HG03025 (cell line): ENCODE results near the gene DNAH17.

Source experiments
- ATAC-seq: cut with Tn5 transposase; IDR thresholded peaks from one replicate; pipeline ENCODE4 v1.9.1; 2021; ENCODE audit warnings: mild to moderate bottlenecking, moderate library complexity; ENCODE audit not compliant: unreplicated experiment, low FRiP score

The DNAH17 gene

DNA sequence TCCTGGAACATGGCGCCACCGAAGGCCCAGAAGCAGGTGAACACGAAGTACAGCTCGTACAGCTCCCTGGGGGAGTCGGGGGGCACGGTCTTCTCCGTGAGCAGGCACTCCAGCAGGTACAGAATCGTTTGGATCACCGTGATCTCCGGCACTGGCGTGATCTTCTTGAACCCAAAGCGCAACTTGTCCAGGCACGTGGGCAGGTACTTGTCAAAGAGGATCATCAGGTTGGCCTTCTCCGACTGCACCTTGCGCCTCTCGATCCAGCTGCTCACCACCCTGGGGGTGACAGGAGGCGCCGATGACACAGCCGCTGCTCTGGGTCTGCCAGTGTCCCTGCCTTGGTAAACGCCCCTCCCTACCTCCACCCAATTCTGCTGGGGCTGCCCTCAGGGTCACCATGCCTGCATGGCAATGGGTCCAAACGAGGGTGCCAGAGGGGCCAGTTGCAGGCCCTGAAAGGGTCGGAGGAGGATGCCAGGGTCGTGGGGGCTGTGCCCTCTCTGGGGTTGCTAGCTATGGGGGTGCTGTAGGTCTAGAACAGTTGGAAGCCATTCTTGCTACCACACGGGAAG lies 90.9 kb downstream of the DNAH17 start:
- ATAC-seq, result no peak

- no peak for ATAC-seq
These were observed 91.7 kb downstream of the DNAH17 start for GRCh38 chr17:78485290-78486168.

DNA sequence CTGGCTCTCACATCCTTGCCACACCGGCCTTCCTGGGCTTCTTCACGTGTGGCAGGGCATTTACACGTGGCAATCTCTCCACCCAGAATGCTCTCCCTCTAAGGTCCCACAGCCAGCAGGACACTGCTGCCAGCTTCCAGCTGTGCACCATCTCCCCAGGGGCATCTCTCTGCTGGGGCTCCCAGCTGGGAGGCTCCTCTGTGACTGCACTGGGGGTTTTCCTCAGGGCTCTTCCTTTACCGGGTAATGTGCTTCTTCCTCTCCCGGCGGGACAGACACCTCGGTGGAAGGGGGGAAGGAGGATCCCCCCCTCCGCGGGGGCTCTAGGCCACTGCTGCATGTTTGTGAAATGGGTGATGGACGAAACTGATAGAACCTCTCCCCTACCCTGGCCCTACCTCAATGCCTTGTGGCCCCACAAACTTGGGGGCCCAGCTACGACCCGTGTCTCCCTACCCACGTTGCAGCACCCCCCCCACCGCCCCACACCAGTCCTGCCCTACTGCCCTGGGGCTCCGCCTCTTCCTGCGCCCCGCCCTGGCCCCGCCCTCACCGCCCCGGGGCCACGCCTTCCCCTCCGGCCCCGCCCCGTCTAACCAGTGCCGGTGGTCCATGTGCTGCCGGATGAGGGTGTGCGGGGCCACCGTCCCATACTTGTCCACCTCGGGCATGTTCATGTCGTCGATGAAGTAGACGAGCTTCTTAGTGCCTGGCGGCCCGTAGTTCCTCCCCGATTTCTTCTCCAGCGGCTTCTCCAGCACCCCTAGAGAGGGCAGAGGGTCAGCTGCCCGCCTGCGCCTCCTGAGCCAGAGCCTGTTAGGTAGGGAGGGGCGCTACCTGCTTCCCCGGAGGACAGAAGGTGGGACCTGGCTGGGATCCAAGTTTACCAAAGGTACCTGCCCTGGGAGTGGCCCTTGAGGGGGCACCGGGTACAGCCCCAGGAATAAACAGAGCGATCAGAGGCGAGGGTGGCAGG lies 92.6 kb downstream of the DNAH17 start:
- ATAC-seq, result no peak

DNA sequence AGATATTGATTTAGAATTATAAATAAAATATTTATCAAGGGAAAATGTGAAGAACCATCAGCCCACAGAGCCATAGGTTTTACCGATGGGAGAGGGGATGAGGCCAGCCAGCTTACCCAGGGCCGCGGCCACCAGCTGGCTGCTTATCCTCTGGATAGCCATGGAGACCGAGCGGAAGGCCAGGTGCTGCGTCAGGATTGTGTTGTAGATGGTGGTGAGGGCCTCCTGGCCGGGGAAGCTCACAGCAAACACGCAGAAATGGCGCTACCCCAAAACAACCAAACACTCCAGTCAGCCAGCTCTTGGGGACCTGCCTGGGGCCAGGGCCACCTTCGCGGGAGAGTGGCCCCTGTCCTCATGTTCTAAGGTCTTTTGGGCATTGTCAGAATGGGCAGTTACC lies 97.8 kb downstream of the DNAH17 start:
- ATAC-seq, result no peak

- no peak for ATAC-seq
These were observed 98.4 kb downstream of the DNAH17 start for GRCh38 chr17:78478757-78479297.

DNA sequence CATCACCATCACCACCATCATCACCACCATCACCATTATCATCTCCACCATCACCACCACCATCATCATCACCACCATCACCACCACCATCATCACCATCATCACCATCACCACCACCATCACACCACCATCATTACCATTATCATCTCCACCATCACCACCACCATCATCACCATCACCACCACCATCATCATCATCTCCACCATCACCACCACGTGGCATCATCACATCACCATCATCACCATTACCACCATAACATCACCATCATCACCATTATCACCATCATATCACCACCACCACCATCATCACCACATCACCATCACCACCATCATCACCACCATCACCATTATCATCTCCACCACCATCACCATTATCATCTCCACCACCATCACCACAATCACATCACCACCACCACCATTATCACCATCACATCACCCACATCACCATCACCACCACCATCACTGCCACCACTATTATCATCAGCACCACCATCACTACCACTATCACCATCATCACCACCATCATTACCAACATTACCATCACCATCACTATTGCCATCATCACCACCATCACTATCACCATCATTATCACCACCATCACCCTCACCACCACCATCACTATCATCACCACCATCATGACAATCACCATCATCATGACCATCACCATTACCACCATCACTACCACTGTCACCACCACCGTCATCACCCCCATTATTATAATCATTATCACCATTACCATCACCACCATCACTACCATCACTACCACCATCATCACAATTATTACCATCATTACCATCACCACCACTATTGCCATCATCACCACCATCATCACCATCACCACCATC lies 99.1 kb downstream of the DNAH17 start:
- ATAC-seq, result no peak

DNA sequence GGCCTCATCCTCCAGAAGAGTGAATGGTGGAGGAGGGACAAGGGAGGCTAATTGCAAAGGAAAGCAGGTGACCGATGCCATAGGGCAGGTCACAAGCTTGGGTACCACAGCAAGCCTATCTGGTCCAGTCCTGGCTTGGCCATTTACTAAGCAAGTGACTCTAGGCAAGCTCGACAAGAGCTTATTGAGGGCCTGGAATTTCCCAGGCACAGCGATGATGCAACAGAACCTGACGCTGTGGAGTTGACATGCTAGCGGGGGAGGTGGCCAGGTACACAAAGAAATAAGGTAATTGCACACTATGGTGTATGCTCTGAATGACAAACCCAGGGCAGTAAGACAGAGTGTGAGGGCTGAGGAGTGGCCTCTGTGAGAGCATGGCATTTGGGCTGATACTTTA lies 100.2 kb downstream of the DNAH17 start:
- ATAC-seq, result no peak

GRCh38 chr17:78476149-78476548 lies 101.0 kb downstream of the DNAH17 start:
- ATAC-seq, result no peak

DNA sequence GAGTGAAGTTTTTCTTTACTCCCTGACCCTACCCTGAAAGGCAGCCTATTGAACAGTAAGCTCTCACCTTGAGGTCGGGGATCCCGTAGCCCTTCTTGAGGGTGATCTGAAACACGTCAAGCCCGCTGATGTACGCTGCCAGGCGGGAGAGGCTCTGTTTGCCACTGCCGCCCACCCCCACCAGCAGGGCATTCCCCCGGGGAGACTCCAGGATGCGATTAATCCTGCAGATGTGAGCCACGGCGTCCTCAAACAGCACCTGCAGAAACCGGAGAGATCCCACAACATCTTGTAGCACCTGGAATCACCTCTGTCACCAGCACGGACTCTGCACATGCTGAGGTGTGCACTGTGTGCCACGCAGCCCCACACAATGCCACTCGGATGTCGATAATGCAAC lies 102.0 kb downstream of the DNAH17 start:
- ATAC-seq, result no peak

DNA sequence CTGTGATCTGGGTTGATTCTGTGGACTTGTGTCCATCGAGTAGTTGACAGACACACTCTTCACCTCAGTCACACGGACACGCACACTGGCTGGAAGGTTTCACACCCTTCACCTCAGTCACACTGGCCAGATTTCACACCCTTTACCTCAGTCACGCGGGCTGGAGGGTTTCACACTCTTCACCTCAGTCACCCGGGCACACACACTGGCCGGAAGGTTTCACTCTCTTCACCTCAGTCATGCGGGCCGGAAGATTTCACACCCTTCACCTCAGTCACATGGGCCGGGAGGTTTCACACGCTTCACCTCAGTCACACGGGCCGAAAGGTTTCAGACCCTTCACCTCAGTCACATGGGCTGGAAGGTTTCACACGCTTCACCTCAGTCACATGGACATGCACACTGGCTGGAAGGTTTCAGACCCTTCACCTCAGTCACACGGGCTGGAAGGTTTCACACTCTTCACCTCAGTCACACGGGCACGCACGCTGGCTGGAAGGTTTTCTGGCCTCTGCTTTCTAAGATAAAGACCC lies 102.5 kb downstream of the DNAH17 start:
- no peak for ATAC-seq

- ATAC-seq, result no peak
These were observed 103.1 kb downstream of the DNAH17 start for GRCh38 chr17:78473951-78474613.

DNA sequence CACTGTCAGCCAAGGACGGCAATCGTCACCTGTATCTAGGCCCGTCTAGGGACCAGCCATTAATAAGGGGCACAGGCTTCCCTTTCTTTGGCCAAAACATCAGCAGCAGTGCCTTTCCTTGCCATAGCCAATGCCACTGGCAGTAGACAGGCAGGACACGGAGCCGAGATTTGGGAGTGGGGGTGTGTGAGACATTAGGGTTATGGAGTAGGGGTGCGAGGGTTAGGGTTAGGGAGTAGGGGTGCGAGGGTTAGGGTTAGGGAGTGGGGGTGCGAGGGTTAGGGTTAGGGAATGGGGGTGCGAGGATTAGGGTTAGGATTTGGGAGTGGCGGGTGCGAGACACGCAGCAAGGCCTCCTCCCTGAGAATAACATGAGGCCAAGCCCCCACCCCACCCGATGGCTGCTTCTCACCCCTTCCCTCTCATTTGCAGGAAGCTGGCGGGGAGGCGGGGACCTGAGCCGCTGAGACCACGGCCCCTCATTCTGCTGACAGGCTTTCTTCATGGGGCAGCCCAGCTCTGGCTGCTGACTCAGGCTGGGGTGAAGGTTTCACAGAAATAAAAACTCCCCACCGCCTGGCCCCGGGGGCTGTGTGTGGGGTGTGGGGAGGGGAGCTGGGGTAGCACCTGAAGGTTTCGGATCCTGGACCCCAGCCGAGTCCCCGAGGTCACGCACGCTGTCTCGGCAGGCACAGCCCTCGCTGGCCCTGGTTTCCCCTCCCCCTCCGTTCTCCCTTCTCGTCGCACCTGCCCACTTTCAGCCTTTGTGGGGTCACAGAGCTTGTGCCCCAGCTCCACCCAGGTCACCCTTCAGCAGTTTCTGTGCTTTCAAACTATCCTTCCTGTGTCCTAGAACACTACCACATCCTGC lies 104.9 kb downstream of the DNAH17 start:
- ATAC-seq, result no peak

DNA sequence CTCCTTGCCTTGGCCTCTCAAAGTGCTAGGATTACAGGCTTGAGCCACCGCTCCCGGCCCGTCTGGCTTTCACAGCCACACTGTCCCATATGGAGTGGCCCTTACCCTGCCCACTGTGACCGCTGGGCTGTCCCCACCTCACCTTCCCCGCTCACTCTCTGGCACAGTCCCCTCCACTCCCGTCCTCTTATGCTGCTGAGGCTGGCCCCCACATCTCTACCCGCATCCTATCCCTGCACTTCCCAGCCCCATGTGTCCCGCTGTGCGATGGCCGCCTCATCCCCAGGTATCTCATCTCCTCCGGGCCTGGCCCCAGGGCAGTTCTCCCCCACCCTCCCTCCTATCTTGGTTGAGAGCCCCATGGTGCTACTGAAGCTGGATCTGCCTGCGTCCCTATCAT lies 105.6 kb downstream of the DNAH17 start:
- no peak for ATAC-seq

DNA sequence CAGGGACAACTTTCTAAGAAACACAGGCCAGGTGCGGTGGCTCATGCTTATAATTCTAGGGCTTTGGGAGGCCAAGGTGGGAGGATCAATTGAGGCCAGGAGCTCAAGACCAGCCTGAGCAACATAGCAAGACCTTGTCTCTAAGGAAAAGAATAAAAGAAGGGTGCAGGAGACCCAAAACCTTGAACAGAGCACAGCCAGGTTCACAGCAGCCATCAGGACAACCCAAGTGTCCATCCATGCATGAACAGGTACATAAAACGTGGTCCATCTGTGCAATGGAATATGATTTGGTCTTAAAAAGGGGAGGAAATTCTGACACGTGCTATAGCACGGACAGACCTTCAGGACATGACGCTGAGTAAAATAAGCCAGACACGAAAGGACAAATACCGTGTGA lies 107.8 kb downstream of the DNAH17 start:
- no peak for ATAC-seq

GRCh38 chr17:78468366-78468765 lies 108.8 kb downstream of the DNAH17 start:
- ATAC-seq, result no peak

DNA sequence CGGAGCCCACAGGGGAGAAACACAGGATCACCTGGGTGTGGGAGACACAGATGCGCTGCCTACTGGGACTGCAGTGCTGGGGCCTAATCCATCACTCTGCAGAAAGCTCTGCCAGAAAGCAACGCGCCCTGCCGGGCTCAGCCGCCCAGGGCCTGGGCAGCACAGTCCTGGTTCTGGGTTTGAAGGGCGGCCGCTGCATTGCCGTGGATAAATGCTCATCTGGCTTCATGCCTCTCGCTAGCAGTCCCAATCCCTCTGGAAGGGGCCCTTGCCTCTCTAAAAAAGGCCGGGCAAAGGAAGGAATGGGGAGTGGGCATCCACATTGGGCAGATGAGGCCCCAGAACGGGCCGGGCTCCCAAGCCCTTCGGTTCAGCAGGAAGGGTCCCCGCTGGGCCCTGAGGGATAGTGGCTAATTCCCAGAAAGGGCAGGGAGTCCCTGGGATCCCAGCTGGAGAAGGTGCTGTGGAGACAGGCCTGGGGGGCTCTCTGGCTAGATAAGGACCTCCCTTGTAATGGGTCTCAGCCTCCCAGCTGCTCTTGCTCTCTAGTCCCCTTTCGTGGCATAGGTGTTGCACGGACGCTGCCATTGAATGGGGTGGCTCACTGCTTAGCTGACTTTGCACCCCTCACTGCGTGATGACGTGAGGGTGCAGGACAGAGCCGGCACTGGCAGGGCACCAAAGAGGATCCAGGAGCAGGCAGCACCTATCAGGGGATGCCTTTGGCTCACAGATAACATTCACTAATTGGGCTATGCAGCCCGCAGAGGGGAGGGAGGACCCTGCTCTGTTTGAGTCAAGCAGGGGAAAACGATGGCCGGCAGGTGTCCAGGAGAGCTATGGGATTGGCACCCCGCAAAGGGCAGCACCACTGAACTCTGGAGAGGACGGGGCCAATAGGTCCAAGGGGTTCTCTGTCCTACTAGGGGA lies 110.1 kb downstream of the DNAH17 start:
- no peak for ATAC-seq
